ENCODE results near the gene FFAR2.
"Not testable (repeated sequence)": the region's sequence is repeated elsewhere in the genome, so short reads cannot be mapped to it uniquely, and the experiment has no call there.

The FFAR2 gene

GRCh38 chr19:35447606-35448469 lies at the start of gene FFAR2:
FFAR2 (plus strand) TSS chr19:35448257; CDS start chr19:35449715, 1,458 bp downstream.
- DNase-seq: no peak

- no peak for DNase-seq
Measured at GRCh38 chr19:35398570-35398969, 49.5 kb upstream of the FFAR2 start.

- DNase-seq: no peak
Measured at GRCh38 chr19:35399231-35399630, 48.8 kb upstream of the FFAR2 start.

- DNase-seq: no peak
Measured at GRCh38 chr19:35399948-35400772, 47.9 kb upstream of the FFAR2 start.

- DNase-seq: no peak
Measured at GRCh38 chr19:35400773-35401100, 47.3 kb upstream of the FFAR2 start.

- not testable (repeated sequence) for DNase-seq
Measured at GRCh38 chr19:35401416-35401815, 46.6 kb upstream of the FFAR2 start.

GRCh38 chr19:35403116-35403760 lies 44.8 kb upstream of the FFAR2 start:
- DNase-seq: no peak

- no peak for DNase-seq
Measured at GRCh38 chr19:35404879-35405622, 43.0 kb upstream of the FFAR2 start.

- DNase-seq: no peak
Measured at GRCh38 chr19:35407619-35408018, 40.4 kb upstream of the FFAR2 start.

GRCh38 chr19:35408284-35409171 lies 39.5 kb upstream of the FFAR2 start:
- no peak for DNase-seq

GRCh38 chr19:35409191-35409590 lies 38.9 kb upstream of the FFAR2 start:
- no peak for DNase-seq

- no peak for DNase-seq
Measured at GRCh38 chr19:35410487-35410886, 37.6 kb upstream of the FFAR2 start.

- no peak for DNase-seq
Measured at GRCh38 chr19:35414442-35414841, 33.6 kb upstream of the FFAR2 start.

GRCh38 chr19:35416331-35416730 lies 31.7 kb upstream of the FFAR2 start:
- no peak for DNase-seq

- no peak for DNase-seq
Measured at GRCh38 chr19:35417278-35417677, 30.8 kb upstream of the FFAR2 start.

GRCh38 chr19:35417713-35418534 lies 30.1 kb upstream of the FFAR2 start:
- no peak for DNase-seq

- no peak for DNase-seq
Measured at GRCh38 chr19:35419046-35419445, 29.0 kb upstream of the FFAR2 start.

GRCh38 chr19:35419805-35420204 lies 28.3 kb upstream of the FFAR2 start:
- DNase-seq: no peak

- DNase-seq: no peak
Measured at GRCh38 chr19:35421362-35421761, 26.7 kb upstream of the FFAR2 start.

GRCh38 chr19:35423406-35423805 lies 24.7 kb upstream of the FFAR2 start:
- DNase-seq: not testable (repeated sequence)

- DNase-seq: no peak
Measured at GRCh38 chr19:35425682-35426081, 22.4 kb upstream of the FFAR2 start.

Data from activated naive CD4-positive, alpha-beta T cell (primary cell).